NT2/D1 (cell line): ENCODE measurements around the gene FBXL17.

Experiments used
- SUZ12 ChIP-seq: IDR thresholded peaks from 2 replicates; pipeline ENCODE4 v1.6.1; 2011; ENCODE audit not compliant: insufficient read length, insufficient read depth; ENCODE audit errors: extremely low read depth
- YY1 ChIP-seq: IDR thresholded peaks from 2 replicates; pipeline ENCODE4 v1.6.1; 2011; ENCODE audit not compliant: insufficient read length, insufficient read depth
- ZNF274 ChIP-seq: IDR thresholded peaks from 2 replicates; pipeline ENCODE4 v1.6.1; 2011; ENCODE audit warnings: mild to moderate bottlenecking, low read depth, low read length

DNA sequence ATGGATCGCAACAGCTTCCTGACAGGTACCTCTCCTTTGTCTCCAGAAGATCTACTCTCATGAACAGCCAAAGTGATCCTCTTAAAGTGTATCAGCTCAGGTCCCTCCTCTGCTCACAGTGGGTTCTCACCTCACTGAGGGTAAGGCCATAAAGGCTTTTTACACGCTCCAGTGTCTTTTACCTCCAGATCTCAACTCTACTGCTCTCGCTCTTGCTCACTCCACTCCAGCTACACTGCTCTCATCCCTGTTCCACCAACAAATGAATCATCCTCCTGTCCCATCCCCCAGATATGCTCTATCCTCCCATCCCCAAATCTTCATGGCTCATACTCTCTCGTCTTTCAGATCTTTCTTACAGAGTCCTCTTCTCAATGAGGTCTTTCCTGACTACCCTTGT, 462.5 kb downstream of the FBXL17 start:
- TF ChIP-seq YY1 (no peak), ZNF274 (no peak), SUZ12 (no peak)
